Activated naive CD4-positive, alpha-beta T cell (primary cell): ENCODE data around the gene TOMM40.
A peak's percentile ranks its signal among the peaks of the same experiment; 100 is the strongest.
"Not testable (repeated sequence)": the region's sequence is repeated elsewhere in the genome, so short reads cannot be mapped to it uniquely, and the experiment has no call there.

ENCODE experiments used
- DNase-seq, 4 experiments: peaks; one replicate each; lab custom pipeline; 2025; lab: John Stamatoyannopoulos, UW

The TOMM40 gene

GRCh38 chr19:44897835-44898234 lies 6.8 kb downstream of the TOMM40 start:
- no peak for DNase-seq

GRCh38 chr19:44900328-44901244 lies 9.5 kb downstream of the TOMM40 start:
- DNase-seq, result no peak

GRCh38 chr19:44903216-44903601 lies 12.2 kb downstream of the TOMM40 start:
- no peak for DNase-seq

GRCh38 chr19:44903602-44904425 lies 12.8 kb downstream of the TOMM40 start:
- peak; percentile 52 to 76 (median 70) for DNase-seq

GRCh38 chr19:44904426-44904994 lies 13.5 kb downstream of the TOMM40 start:
- DNase-seq, result no peak

- DNase-seq, result no peak
Measured at GRCh38 chr19:44905437-44906160, 14.5 kb downstream of the TOMM40 start, which contains the start of gene APOE. APOE (plus strand) TSS chr19:44905796; CDS start chr19:44906625, 829 bp downstream.

GRCh38 chr19:44907613-44908012 lies 16.6 kb downstream of the TOMM40 start:
- no peak for DNase-seq

- no peak for DNase-seq
Measured at GRCh38 chr19:44908074-44908835, 17.2 kb downstream of the TOMM40 start.

- no peak for DNase-seq
Measured at GRCh38 chr19:44908836-44909261, 17.8 kb downstream of the TOMM40 start.

- DNase-seq, result no peak
Measured at GRCh38 chr19:44909775-44910174, 18.7 kb downstream of the TOMM40 start.

GRCh38 chr19:44911896-44912295 lies 20.8 kb downstream of the TOMM40 start:
- not testable (repeated sequence) for DNase-seq

- DNase-seq, result no peak
Measured at GRCh38 chr19:44912854-44913253, 21.8 kb downstream of the TOMM40 start.

- not testable (repeated sequence) for DNase-seq
Measured at GRCh38 chr19:44913512-44914432, 22.7 kb downstream of the TOMM40 start.

GRCh38 chr19:44914433-44915206 lies 23.6 kb downstream of the TOMM40 start, which contains the start of gene APOC1:
APOC1 (plus strand) TSS chr19:44914608; CDS start chr19:44914892, 284 bp downstream.
- peak in 3 of 4 experiments; percentile 39 to 60 (median 45) for DNase-seq

GRCh38 chr19:44924243-44924725 lies 33.2 kb downstream of the TOMM40 start:
- DNase-seq, result no peak

- DNase-seq, result no peak
Measured at GRCh38 chr19:44925114-44925891, 34.2 kb downstream of the TOMM40 start.

- not testable (repeated sequence) for DNase-seq
Measured at GRCh38 chr19:44926245-44927077, 35.4 kb downstream of the TOMM40 start.
